Stimulated activated naive CD4-positive, alpha-beta T cell (primary cell): ENCODE measurements around the gene JPH3.

Experiments used
- DNase-seq, 6 experiments: peaks; one replicate each; lab custom pipeline; 2025; lab: John Stamatoyannopoulos, UW

The JPH3 gene

GRCh38 chr16:87601401-87601981 lies 817 bp upstream of the JPH3 start:
- no peak for DNase-seq

DNA sequence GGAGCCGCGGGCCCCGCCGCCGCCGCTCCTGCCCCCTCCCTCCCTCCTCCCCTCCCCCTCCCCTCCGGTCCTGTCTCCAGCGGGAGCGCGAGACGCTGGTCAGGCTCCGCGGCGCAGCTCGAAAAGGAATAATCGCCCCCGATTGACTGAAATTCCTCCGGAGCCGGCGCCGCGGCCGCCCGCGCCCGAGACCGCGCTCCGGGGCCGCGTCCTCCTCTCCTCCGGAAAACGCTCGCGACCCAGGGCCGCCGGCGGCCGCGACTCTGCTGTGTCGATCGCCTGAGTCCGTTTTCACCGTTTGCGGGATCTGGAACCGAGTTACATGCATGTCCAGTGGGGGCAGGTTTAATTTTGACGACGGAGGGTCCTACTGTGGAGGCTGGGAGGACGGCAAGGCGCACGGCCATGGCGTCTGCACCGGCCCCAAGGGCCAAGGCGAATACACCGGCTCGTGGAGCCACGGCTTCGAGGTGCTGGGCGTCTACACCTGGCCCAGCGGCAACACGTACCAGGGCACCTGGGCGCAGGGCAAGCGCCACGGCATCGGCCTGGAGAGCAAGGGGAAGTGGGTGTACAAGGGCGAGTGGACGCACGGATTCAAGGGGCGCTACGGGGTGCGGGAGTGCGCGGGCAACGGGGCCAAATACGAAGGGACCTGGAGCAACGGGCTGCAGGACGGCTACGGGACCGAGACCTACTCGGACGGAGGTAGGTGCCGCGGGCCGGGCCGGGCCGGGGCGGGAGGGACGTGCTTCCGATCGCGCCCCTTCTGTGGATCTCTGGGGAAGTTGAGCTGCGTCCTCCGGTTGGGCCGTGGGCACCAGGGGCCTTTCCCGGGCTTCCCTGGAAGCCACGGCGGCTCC lies 744 bp downstream of the JPH3 start:
- DNase-seq = no peak

DNA sequence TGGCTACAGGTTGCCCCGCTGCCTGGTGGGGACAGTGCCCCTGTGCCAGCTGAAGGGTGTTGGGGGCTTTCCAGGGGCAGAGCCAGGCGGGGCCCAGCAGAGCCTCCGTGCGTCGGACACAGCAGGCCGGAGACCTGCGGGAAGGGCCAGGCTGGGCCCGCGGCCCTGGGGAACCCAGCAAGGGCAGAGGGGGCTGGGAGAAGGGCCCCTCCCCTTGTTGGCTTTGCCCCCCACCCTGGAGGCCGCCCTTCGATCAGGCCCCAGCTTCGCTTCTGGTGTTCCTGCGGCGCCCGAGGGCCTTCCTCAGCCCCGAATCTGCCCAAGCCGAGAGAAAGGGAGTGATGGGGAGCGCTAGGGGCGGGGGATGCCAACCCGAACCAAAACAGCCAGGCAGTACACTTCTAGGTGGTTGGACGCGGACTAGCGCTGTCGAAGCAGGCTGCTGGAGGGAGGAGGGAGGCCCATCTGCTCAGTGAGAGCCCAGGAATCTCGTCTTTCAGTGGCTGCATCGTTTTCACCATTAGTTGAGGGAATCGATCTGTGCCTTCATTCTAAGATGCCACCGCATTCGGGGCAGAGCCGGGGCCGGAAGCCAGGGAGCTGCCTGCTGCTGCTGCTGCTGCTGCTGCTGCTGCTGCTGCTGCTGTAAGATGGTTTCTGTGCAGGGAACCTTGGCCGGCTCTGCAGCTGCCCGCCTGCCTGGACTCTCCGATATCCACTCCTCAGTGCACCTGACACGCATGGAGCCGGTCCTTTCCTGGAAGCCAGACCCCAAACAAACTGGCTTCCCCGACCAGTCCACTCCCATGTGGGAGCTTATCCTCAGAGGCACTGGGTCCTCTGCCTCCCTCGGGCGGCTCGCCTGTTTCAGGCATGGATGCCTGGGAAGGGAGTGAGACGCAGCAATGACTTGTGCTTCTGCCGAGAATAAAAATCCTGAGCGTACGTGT lies 1.7 kb downstream of the JPH3 start:
- no peak for DNase-seq

- DNase-seq = no peak
Observed at GRCh38 chr16:87604634-87605111, 2.4 kb downstream of the JPH3 start.

- DNase-seq = no peak
Observed at GRCh38 chr16:87607223-87607622, 4.9 kb downstream of the JPH3 start.

GRCh38 chr16:87607871-87608270 lies 5.6 kb downstream of the JPH3 start:
- no peak for DNase-seq

- DNase-seq = peak in 3 of 6 experiments; percentile 11 to 40 (median 16)
Observed at GRCh38 chr16:87608400-87608985, 6.2 kb downstream of the JPH3 start.

DNA sequence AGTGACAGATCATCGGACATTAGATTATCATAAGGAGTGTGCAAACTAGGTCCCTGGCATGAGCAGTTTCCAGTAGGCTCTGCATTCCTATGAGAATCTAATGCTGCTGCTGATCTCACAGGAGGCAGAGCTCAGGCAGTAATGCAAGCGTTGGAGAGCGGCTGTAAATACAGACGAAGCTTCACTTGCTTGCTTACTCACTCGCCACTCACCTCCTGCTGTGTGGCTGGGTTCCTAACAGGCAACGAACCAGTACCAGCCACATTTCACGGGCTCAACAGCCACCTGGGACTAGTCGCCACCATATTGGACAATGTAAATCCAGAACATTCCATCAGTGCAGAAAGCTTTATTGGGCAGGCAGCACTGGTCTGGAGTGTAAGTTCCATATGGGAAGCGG lies 7.7 kb downstream of the JPH3 start:
- DNase-seq = no peak

DNA sequence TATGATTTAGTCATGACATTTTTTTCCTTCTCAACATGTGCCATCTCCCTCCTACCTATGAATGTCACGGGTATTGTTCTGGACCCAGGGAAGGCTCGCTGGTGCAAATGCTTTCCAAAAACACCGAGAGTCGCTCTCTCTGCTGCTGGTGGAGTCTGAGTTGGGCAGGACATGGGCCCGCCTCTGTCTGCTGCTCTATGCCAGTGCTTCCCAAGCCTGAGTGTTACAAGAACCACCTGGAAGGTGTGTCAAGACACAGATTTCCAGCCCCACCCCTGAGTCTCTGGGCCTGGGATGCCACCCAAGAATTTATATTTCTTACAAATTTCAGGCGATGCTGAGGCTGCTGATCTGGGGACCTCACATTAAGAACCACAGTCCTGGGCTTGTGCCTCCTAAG lies 9.1 kb downstream of the JPH3 start:
- DNase-seq = no peak

GRCh38 chr16:87613961-87614360 lies 11.7 kb downstream of the JPH3 start:
- no peak for DNase-seq

GRCh38 chr16:87615621-87616041 lies 13.3 kb downstream of the JPH3 start:
- DNase-seq = no peak

DNA sequence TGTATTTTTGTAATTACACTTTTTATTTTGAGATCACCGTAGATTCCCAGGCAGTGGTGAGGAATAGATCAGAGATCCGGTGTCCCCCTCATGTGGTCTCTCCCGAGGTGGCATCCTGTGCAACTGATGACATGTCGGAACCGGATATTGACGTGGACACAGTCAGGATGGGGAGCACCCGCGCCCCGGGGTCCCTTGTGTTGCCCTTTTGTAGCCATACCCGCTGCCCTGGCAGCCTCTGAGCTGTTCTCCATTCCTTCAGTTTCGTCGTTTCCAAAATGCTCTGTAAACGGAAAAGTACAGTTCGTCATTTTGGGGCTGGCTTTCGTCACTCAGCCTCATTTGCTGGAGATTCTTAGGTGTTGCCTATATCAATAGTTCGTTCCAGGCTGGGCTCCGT lies 14.2 kb downstream of the JPH3 start:
- DNase-seq = no peak

- no peak for DNase-seq
Observed at GRCh38 chr16:87618216-87618615, 15.9 kb downstream of the JPH3 start.

- no peak for DNase-seq
Observed at GRCh38 chr16:87619360-87620200, 17.3 kb downstream of the JPH3 start.

DNA sequence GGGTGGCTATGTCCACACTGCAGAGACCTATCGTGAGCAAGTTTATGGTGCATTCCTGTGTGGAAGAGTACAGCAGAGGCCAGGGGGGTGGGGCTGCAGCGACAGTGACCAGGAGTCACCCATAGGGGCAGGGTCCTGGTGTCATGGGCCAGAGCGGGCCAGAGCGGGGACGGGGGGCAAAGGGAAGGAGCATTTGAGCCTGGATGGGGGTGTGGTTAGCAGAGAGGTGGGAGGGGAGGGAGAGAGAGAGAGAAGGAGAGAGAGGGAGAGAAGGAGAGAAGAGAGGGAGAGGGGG lies 17.8 kb downstream of the JPH3 start:
- no peak for DNase-seq

- DNase-seq = no peak
Observed at GRCh38 chr16:87621550-87621829, 19.2 kb downstream of the JPH3 start.

DNA sequence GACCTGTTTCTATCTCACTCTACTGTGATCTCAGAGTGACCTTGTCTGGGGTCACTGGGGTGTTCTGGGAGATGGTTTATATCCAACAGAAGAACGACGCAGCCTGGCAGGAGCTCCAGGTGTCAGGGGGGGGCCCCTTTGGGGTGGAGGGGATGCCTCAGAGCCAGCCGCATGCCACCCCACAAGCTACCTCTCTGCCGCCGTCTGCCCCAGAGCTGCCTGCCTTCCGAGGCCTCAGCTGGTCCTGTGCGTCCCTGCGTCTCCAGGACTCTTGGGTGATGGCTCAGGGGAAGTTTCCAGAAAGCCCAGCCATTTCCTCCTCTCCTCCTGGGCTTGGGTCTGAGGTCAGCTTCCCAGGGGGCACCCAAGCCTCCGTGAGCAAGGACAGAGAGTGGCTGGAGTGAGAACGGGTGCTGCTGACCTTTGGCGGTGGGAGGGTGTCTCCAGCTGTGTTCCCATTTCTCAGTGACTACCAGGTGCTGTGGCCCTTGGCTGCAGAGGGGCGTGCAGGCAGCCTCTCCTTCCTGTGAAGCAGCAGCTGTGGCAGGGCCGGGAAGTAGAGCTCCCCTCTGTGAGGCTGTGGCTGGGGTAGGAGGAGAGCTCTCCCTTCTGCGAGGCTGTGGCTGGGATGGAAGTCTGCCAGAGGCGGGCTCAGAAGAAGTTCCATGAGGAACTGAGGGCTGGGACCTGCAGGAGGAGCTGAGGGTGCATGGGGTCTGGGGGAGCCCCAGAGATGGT lies 19.8 kb downstream of the JPH3 start:
- DNase-seq = no peak

DNA sequence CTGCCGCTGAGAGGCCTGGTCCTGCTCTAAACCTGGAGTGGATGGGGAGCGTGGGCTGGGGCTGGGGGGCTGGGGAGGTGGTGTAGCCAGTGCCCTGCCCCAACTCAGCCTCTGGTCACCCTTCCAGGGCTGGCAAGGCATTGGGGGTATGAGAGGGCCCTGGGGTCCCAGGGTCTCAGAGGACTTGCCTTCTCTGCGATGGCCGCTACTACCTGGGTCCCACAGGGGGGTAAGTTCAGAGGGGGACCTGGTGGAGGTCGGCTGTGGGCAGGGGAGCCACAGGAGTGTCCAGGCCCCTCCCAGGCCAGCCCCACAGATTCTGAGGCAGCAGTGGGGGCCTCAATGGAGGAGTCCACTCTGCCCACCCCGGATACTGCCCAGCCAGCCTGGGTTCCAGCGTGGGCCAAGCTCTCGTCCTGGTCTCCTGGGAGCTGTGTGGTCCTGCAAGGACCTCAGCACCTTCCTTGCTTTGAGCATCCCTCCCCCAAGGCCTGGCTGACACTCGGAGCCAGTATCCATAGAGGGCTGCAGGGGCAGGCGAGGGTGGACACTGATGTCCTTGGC lies 20.5 kb downstream of the JPH3 start:
- no peak for DNase-seq

GRCh38 chr16:87625241-87625797 lies 23.0 kb downstream of the JPH3 start:
- DNase-seq = no peak

- DNase-seq = no peak
Observed at GRCh38 chr16:87626401-87626800, 24.1 kb downstream of the JPH3 start.
